Right kidney (tissue), 1 donor: Measurements from ENCODE around the gene ZNF800.

Experiments
- DNase-seq: peaks from one replicate; pipeline ENCODE4 v3.0.0-alpha.2; 2016

Gene ZNF800

DNA sequence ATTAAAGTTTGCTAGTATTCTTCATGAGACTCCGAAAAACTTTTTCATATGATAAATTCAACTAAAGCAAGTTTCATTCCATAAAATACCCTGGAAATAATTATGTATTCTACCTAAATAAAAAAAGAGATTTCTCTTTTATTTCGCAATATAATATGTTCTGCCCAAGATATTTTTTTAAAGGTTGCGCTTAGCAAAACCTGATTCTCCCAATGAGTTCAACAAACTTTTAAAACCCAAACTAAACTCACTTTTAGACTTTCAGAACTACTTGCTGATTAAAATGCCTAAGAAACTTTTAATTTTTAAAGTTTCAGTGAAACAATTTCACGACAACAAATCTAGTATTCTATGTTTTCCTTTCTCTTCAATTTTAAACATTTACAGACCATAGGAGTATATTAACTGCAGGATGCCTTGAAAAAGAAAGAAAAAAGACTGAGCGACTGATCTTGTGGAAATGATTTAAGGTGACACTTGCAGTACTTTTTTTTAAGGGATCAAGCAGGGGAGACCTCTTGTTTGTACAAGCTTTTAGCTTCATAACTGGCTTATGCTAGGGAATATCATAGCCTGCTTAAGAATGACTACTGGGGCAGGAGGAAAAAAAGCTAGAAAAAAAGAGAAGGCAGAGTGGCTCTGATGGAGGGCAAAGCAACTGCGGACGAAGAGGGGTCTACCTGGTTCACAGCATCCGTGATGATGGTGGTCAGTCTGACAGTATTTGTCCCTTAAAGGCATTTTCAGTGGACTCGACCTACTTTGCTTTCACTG is 1.5 kb downstream of the ZNF800 start:
- DNase-seq: no peak

DNA sequence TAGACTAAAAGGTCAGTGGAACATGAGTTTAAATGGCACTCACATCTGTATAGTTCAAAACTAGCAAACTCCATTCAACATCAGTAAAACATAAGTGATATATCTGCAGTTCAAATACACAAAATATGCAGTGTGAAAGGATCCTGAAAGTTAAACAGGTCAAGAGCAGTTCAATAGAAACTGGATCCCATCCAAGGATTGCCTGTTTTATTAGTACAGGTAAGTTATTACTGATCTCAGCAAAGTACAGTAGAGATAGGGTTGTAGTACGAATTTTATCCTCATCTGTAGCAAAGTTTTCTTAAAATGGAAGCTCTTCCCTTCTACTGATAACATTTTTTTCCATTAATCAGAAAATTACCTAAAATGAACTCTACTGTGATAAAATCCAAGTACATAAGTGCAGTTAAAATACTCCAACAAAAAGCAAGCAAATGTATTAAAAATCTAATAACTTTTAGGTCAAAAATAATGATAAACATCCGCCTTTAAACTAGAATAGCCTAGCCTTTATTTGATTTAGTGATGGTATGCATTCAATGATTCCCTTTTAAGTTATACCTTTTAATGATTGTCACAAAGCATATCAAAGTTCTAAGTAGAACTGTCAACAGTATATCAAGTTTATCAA is 2.2 kb downstream of the ZNF800 start:
- no peak for DNase-seq

DNA sequence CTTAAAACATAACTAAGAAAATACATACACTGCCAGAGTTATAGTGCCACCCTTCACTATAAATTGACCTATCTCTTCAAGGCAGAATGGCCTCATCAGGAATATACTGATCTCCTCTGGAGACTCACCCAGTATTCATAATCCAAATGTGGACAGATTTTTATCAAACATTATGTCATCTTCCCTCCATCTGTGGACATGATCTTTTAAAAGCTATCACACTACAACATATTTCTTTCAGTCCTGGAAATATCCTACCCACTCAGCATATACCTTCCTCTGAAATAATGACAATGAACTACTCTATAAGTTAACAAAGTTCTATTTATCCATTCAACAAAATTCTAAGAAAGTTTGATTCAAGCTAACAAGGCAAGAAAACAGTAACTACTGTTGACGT is 3.2 kb downstream of the ZNF800 start:
- DNase-seq: no peak

DNA sequence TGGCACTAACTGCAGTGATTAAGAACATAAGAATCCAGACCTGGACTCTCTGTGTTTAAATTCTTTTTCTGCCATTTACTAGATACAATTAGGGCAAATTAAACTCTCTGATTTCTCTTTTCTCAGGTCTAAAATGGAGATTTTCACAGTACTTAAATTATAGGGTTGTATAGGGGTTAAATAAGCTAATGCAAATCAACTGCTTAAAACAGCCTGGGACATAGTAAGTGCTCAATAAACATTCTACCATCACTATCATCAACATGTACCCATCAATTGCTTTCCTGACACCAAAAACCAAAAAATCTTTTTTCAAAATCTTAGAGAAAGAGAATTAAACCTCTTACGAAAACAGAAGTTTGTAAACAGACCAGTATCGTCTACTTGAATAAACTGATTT is 4.5 kb downstream of the ZNF800 start:
- no peak for DNase-seq

DNA sequence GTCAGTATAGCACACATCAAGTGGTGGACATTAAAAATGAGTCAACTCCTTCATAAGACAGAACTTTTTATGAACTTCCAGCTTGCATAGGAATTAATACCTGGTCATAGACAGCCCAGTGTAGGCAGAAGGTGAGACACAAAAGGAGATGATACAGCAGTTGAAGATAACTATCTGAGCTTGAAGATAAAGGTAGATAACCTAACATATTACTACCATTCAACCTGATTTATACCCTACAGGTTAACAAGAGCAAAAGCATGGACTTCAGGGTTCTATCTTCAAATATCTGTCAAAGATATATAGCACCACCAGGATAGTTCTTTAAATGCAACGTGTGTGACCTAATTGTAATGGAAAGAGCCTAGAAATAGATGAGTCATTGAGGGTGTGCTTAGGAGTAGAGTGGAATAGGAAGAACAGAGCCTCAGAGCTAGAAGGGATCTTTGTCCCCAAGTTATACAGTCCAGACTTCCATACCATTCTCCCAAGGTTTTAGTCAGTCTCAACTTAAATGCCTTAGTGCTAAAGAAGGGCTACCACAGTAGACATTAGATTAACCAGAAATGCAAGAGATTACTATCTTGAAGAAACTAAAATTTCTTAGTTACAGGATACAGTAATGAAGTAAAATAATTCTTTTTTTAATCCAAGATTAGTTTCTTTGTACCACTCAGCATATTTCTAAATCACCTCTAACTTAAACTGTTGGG is 9.2 kb downstream of the ZNF800 start:
- DNase-seq: no peak

DNA sequence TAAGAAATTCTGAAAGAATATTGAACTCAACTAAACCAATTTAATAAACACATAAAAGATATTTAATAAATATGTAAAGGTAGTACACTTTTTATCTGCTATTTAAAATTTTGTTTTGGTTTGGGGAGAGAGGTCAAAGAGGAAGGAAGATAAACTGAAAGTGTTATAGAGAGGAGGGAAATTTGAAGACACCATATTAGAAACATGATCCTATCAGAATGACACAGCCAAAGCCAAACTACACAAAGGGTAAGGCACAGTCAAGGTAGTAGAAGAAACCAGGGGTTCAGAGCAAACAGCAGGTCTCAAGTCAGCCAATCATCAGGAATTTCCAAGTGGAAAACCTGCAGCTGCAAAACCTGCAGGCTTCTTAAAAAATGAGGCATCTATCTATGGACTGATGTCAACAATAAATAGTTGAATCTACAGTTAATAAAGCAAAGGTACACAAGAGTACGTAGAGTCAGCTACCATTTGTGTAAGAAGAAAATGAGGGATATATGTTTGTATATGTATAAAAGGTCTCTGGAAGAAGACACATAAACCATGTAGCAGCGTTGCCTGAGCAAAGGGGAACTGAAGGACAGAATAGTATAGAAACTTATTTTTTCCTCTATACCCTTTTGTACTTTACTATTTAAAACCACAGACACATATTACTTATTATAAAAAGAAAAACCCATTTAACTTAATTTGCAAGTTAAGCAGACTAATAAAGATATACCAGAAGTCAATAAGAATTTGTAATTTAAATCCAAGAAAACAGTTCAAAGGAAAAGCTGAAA is 10.0 kb downstream of the ZNF800 start:
- no peak for DNase-seq

DNA sequence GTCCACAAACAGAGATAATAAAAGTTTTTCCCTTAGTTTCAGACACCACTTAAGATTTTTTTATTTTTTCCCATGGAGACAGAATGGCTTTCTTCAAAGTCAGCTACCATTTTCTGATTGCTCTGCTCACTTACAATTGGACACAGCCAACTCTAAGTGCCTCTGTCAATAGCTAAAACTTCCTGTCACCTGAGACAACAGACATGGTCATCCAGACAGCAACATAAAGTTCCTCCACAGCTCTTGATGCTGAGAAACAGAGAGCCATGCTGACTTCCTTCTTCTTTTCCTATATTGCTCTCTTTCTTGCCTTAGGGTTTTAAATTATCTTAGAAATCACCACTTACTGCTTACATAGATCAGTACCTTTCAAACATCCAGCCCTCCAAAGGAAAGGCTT is 12.0 kb downstream of the ZNF800 start:
- no peak for DNase-seq

DNA sequence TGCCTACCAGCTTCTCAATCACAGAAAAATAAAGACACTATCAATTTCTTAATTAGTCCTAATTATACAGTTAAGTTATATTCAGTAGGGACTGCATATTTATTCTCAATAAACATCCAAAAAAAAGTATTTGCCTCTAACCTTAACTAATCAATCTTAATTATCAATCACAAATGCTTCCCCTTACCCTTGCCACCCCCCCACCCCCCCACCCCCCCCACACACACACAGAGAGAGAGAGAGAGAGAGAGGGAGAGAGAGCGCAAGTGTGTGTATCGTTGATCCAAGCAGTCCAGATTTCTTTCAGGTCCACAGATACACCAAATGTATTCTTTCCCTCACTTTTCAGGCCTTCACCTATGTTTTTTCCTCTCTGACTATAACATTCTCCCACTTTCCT is 12.9 kb downstream of the ZNF800 start:
- DNase-seq: no peak

DNA sequence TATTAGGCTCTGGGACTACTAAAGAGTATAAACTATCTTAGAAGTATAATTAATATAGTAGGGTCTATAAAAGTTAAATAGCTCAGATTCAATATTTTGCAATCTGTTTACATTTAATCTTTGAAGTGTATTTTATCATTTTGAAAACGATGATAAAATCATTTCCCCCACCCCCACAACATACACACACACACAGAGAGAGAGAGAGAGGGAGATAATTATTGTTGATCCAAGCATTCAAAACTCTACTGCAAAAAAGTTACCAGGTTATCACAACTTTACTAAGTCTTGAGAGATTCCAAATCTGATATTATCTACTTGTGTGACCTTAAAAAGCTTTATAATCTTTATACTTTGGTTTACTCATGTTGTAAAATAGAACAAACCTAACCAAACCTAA is 14.0 kb downstream of the ZNF800 start:
- DNase-seq: no peak

DNA sequence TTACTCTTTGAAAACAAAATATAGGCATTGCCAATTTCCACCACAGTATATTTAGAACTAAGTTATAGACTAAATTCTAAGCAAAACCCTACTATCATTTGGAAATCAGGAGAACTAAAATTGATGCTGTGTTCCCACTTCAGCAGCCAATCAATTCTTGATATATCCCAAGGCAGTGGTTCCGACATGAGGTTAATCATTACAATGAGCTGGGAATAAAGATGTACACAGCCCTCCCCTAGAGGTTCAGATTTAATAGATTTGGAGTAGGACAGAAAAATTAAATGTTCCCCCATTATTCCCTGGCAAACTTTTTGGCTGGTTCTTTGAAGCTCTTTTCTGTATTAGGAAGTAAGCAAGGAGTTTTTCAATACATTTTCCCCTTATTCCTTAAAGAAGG is 15.1 kb downstream of the ZNF800 start:
- no peak for DNase-seq

DNA sequence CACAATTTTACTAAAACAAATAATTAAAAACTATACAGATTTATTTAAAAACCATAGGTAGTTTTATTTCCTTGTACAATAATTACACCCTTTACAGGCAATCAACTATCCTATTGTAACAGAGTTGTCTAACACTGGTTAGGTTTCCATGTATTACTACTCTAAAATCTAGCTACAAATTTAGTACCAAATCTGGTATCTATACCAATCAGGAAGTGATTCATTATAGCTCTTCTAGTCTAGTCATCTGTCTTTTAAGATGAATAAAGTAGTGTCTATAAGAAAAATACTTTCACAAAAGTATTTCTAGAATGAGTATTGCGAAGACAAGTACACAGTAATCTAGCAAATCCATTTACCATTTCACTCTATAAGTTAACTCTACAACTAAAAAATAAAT is 16.9 kb downstream of the ZNF800 start:
- DNase-seq: no peak

DNA sequence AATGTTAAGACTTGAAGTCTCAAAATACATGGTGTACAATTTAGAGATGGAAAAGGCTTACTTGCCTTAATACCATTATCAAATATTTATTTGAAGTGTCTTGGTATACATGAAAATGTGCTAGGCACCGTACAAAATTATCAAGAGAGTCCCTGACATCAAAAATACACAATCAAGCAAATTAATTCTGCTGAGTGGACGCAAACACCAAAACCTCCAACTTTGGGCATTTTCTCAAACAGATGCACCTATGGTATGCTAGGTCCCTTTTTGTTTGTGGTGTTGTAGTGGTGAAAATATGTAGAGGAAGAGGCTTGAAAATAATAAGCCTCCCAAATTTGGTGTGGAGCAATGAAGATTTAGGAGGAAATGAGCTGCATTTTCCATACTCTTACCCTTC is 24.8 kb downstream of the ZNF800 start:
- DNase-seq: no peak

DNA sequence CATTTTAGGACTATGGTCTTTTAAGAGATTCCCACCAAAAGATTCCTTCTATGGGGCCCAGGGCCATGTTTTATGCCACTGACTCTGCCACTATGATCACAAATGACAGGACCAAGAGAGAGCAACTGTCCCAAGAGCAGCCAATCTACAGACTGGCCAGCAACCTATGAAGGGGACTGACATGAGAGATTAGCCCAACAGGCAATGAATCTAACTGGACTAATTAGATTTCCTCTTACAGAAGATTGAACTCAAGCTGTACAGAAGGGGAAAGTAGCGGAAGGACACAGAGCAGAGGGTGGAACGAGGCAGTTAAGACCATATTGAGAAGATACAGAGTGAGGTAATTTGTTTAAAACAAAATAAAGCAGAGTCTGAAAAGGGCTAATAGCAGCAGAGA is 25.8 kb downstream of the ZNF800 start:
- no peak for DNase-seq

DNA sequence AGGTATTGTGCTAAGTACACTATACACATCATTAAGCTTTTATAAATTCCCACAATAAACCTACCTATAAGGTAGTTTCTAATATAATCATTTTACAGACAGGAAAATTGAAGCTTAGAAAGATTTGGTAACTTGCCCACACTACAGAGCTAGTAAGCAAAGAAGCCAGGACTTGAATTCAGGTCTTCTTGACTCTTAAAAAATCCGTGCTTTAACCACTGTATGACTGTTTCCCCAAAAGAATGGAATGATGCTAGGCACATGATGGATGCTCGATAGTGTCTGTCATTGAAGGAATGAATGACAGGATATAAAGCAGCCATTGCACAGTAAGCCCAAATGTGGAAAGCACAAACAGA is 26.6 kb downstream of the ZNF800 start:
- no peak for DNase-seq

DNA sequence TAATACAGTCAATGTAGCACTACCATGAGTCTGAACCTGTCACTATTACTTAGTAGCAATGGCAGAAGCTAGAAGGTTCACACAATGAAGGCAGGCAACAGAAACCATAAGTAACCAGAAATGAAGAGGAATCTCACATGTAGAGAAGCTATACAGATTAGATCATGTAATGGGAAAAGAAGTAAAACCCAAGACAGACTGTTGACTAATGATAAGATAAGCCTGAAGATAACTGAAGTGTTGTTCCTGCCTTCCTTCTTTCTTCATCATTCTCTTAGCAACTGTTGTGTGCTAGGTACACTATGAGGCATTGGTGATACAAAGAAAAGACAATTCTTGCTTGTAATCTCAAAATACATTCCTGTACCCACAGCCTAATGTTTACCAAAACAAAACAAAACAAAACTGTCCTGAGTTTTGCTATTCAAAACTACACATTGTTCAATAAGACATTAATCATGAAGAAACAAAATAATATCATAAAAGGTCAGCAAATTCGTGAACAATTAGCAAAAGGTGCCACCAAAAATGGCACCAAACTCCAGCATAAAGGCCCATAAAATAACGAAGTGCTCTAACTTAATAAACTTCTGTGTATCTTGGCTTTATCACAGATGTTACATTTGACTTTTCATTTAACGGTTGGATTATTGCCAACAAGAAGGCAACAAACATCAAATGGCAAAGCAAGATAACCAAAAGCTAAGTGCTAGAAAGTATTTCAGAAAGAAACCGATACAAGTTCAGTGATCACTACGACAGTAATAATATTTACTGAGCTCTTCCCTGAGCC is 27.1 kb downstream of the ZNF800 start:
- DNase-seq: no peak

DNA sequence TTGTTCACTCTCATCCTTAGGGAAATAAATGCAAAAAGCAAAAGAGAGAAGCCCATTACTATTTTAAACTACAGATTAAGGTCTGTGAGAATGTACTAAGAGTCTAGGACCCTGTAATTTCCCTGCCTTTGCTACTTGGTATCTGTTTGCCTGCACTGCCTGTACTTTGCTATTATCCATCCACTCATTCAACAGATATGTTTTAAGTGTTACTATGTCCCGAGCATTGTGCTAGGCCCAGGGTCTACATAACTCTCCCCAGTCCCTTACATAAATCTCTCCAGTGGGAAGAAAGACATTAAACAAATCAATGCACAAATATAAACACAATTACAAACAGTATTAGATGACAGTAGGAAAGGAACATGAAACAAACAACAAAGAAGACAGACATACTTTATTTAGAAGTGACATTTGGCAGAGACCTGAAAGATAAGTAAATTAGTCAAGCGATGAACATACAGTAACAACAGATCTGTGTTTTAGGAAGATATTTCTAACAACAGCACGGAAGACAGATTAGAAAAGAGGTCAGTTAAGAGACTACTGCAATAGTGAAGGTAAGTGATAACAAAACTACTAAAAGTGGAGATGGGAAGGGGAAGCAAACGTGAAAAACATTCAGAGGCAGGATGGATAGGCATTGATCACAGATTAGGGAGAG is 30.0 kb downstream of the ZNF800 start:
- DNase-seq: no peak

DNA sequence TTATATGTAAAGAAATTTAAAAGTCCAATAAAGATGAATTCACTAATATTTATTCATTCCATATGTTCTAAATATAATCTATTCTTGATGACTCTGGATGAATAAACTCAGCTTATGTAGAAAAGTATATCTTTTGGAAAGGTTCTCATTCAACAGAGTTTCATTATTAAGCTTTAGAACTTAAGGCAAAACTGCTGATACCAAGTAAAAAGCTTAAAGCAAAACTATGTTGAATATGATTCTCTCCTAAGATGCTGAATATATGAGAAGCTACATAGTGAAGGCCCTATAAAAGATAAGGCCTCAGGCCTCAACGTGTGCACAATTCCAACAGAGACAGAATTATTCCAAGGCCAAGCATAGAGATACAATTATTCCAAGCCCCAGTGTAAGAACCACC is 30.8 kb downstream of the ZNF800 start:
- no peak for DNase-seq

DNA sequence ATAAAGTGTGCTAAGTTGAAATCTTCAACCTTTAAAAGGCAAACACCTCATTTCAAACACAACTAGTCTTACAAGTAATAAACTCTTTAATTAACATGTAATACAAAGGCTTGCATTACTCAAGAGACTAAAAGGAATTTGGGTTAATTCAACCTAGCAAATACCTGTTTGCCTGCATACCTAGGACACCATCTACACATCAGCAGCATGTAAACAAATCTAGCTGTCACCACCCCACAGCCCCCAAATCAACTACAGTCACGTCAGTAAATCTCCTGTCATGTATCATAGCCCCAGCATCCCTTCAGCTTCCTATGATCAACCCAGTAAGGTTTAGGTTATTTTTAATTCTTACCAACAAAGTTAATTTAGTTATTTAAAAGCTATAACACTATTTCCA is 33.5 kb downstream of the ZNF800 start:
- no peak for DNase-seq

DNA sequence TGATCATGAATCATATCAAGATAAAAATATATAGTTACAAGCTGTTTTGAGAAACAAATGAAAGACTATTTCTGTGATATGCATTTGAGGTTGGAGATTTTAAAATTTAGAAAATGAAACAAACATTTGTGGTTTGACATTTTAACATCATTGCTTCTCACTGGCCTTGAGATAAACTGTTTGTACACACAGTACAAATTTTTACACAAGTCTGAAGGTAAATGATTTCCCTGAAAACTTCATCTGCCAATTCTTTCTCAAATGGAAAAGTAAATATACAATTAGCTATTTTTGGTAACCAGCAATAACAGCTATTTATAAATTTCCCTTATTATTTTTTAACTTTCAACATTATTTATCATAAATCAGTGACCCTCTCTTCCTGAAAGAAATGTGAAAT is 38.6 kb downstream of the ZNF800 start:
- no peak for DNase-seq

DNA sequence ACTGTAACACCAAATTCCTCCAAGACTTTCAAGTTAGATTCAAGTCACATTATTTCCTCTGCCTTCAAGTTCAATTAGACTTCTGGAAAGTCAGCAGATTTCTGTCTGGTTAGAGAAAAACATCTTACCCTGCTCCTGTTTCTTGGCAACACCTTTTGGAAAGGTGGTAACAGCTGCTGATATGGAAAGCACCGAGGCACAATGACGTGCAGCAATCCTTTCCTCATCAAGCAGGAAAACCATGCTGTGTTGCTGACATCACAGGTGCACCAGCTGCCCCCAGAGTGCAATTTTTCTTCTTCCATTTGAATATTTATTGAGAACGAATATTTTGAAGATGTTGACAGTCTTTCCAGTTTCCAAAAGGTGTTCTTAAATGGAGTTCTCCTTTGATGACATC is 41.9 kb downstream of the ZNF800 start:
- DNase-seq: no peak

DNA sequence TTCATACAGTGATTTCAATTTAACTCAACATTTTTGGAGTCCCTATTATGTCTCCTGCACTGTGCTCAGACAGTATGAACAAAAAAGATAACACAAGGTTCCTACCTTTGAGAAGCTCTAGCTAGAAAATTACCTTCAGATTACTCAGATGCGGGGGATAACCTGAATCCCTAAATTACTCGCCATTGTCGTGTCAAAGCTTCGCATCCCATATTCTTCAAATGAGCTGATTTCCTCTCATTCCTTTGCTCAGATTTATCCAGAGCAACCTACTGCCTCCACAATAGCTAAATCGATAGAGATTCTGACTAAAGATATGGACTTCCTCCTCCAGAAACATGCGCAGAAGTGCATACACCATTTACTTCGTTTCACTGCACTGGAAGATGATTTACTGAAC is 42.6 kb downstream of the ZNF800 start:
- DNase-seq: no peak

DNA sequence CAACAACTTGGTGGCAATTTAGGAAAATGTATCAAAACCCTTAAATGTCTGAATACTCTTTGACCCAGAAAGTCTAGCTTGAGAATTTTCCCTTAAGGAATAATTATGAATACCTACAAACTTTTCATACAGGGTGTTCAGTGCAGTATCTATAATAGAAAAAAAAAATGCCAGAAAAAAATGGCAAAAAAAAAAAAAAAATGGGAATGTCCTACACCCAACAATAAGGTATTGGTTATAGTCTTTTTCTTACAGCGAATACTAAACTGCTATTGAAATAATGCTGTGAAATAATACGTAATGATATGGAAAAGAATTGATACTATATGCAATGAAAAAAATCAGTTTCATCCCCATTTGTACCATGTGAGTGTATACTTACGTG is 44.3 kb downstream of the ZNF800 start:
- no peak for DNase-seq
